GM12878 (cell line): Measurements from ENCODE around the gene OPCML. TPM values are rescaled to one million over a fixed set of nuclear protein-coding genes. Genes with fewer than 3 reads are reported as not detected.

Experiments used
- ATAC-seq: fragments of 200-7000 bp; cut with Tn5 transposase; 3 replicates; pipeline ENCODE4 v1.9.1; 2020; ENCODE audit warnings: mild to moderate bottlenecking, moderate library complexity
- BruUV-seq: library from RNA; stranded (reverse); fragments of 400-500 nt; replicated peaks from 2 replicates; lab custom pipeline; 2021; lab: Mats Ljungman, UMichigan
- CTCF ChIA-PET: fragments of 300-600 bp; sonication (Branson Sonifier 250); formaldehyde crosslinking; extraction: SDS; loops from one replicate; lab custom pipeline; 2021; ENCODE audit warnings: inconsistent platforms; lab: Yijun Ruan, JAX
- POLR2A ChIA-PET: fragments of 350-600 bp; formaldehyde crosslinking; extraction: SDS; loops from one replicate; lab custom pipeline; 2021; ENCODE audit warnings: inconsistent platforms; lab: Charles Lee
- RAD21 ChIA-PET: fragments of 300-600 bp; sonication (Branson Sonifier 250); formaldehyde crosslinking; loops from one replicate; lab custom pipeline; 2023; ENCODE audit warnings: antibody characterized with exemption; ENCODE audit not compliant: unreplicated experiment; lab: Charles Lee
- SMC1A ChIA-PET: fragments of 300-600 bp; sonication (Branson Sonifier 250); formaldehyde crosslinking; loops from one replicate; lab custom pipeline; 2023; ENCODE audit not compliant: unreplicated experiment, uncharacterized antibody; lab: Charles Lee
- DNase-seq: peaks from one replicate; pipeline ENCODE4 v3.0.0-alpha.2; 2011; ENCODE audit warnings: low read depth, low spot score
- FAIRE-seq: peaks from 3 replicates; lab custom pipeline; 2011; peaks lifted over from hg19 to GRCh38; lab: Jason Lieb, UNC
- H2AFZ ChIP-seq: 2 replicates; pipeline ENCODE4 v1.6.0; 2011; ENCODE audit warnings: low read depth, low read length, control low read depth; ENCODE audit not compliant: control insufficient read depth
- H3K27ac ChIP-seq: 2 replicates; pipeline ENCODE4 v1.5.1; 2011; ENCODE audit warnings: control low read depth; ENCODE audit not compliant: control insufficient read depth, insufficient read depth
- H3K27me3 ChIP-seq, 2 experiments: replicated peaks in 1 of 2; 2 replicates each; pipeline versions ENCODE4 v1.6.0 to v1.6.1; 2011; ENCODE audit warnings: low read length in 1 of 2; ENCODE audit not compliant: control insufficient read depth in 2 of 2, insufficient read depth in 2 of 2
- H3K36me3 ChIP-seq, 2 experiments: 2 replicates each; pipeline ENCODE4 v1.5.1; 2011; ENCODE audit warnings: low read length in 1 of 2; ENCODE audit not compliant: control insufficient read depth in 2 of 2, insufficient read depth in 2 of 2
- H3K4me1 ChIP-seq: 2 replicates; pipeline ENCODE4 v1.6.1; 2011; ENCODE audit warnings: mild to moderate bottlenecking, low read length, moderate library complexity, mixed read lengths; ENCODE audit not compliant: control insufficient read depth, insufficient read depth
- H3K4me2 ChIP-seq: 2 replicates; pipeline ENCODE4 v1.6.0; 2011; ENCODE audit warnings: control low read depth; ENCODE audit not compliant: control insufficient read depth, insufficient read depth
- H3K4me3 ChIP-seq: fragments of 200-600 bp; sonication (generic); 2 replicates; pipeline ENCODE4 v1.5.1; 2016
- H3K79me2 ChIP-seq: 2 replicates; pipeline ENCODE4 v1.6.0; 2011; ENCODE audit warnings: low read length; ENCODE audit not compliant: control insufficient read depth, insufficient read depth
- H3K9ac ChIP-seq: 2 replicates; pipeline ENCODE4 v1.8.0; 2011; ENCODE audit warnings: low read length, control low read depth, mixed read lengths; ENCODE audit not compliant: control insufficient read depth, insufficient read depth
- H3K9me3 ChIP-seq: replicated peaks from 3 replicates; pipeline ENCODE4 v1.5.1; 2011; ENCODE audit warnings: mild to moderate bottlenecking, low read length; ENCODE audit not compliant: control insufficient read depth, insufficient read depth
- H4K20me1 ChIP-seq: 2 replicates; pipeline ENCODE4 v1.6.0; 2011; ENCODE audit not compliant: control insufficient read depth, insufficient read depth
- BRCA1 ChIP-seq: IDR thresholded peaks from 2 replicates; pipeline ENCODE4 v1.6.1; 2011; ENCODE audit warnings: low read depth, low read length, improper control_type of control experiment
- CBFB ChIP-seq: IDR thresholded peaks from 2 replicates; pipeline ENCODE4 v1.6.1; 2016; ENCODE audit warnings: antibody characterized with exemption, low read depth
- ETV6 ChIP-seq, 2 experiments: fragments of 450-650 bp in 1 of 2; IDR thresholded peaks in 1 of 2; conservative IDR thresholded peaks in 1 of 2; 2 replicates each; pipeline ENCODE4 v1.6.1; 2014; ENCODE audit warnings: antibody characterized with exemption in 1 of 2, borderline replicate concordance in 1 of 2, low read depth in 1 of 2, mild to moderate bottlenecking in 1 of 2, moderate library complexity in 1 of 2
- KDM1A ChIP-seq: fragments of 200-600 bp; sonication (generic); IDR thresholded peaks from 2 replicates; pipeline ENCODE4 v1.6.1; 2016; ENCODE audit warnings: borderline replicate concordance
- NBN ChIP-seq: fragments of 450-650 bp; IDR thresholded peaks from 2 replicates; pipeline ENCODE4 v1.6.1; 2016
- NFXL1 ChIP-seq: fragments of 450-650 bp; IDR thresholded peaks from 2 replicates; pipeline ENCODE4 v1.6.1; 2017; ENCODE audit warnings: antibody characterized with exemption, mild to moderate bottlenecking, borderline replicate concordance
- NFYB ChIP-seq: IDR thresholded peaks from 2 replicates; pipeline ENCODE4 v1.6.1; 2011; ENCODE audit warnings: low read depth, mild to moderate bottlenecking, low read length, improper control_type of control experiment, moderate library complexity; ENCODE audit not compliant: insufficient read depth
- NRF1 ChIP-seq: conservative IDR thresholded peaks from 2 replicates; pipeline ENCODE4 v1.6.1; 2011; ENCODE audit warnings: mild to moderate bottlenecking, low read depth, low read length, improper control_type of control experiment
- POLR2AphosphoS5 ChIP-seq: IDR thresholded peaks from 2 replicates; pipeline ENCODE4 v1.6.1; 2011; ENCODE audit warnings: mild to moderate bottlenecking, low read length, inconsistent platforms
- ZNF207 ChIP-seq: fragments of 450-650 bp; IDR thresholded peaks from 2 replicates; pipeline ENCODE4 v1.6.1; 2014; ENCODE audit warnings: antibody characterized with exemption, mild to moderate bottlenecking, borderline replicate concordance
- ZNF24 ChIP-seq: fragments of 450-650 bp; IDR thresholded peaks from 2 replicates; pipeline ENCODE4 v1.6.1; 2017; ENCODE audit warnings: antibody characterized with exemption, mild to moderate bottlenecking
- WGBS: methylation state at CpG from one replicate; pipeline ENCODE4 v1.1.6; 2016; ENCODE audit warnings: low lambda C conversion rate; ENCODE audit not compliant: insufficient replicate concordance, insufficient coverage; ENCODE audit errors: missing lambda C conversion rate; 5-methylcytosine and 5-hydroxymethylcytosine counted together
- in situ Hi-C: fragments of 300-500 bp; cut with MboI; formaldehyde crosslinking; loops from 9 replicates; pipeline ENCODE4 v1.14.3; 2018; ENCODE audit warnings: mixed read lengths
- intact Hi-C: fragments of 100-400 bp; cut with micrococcal nuclease; formaldehyde crosslinking; loops from one replicate; pipeline ENCODE4 v1.14.2; 2022; ENCODE audit not compliant: unreplicated experiment
- polyA plus RNA-seq, 11 experiments: library from polyadenylated mRNA; depleted of rRNA in 4 of 11; unstranded in 6 of 11; stranded (reverse) in 5 of 11; fragments of >200 nt; fragmentation: Nextera tagmentation in 4 of 11; fragmentation: Illumina TruSeq in 1 of 11; extraction: Ambion mirVana in 4 of 11; extraction: Trizol in 1 of 11; gene quantifications; 1 replicate in 1 of 11; 2 replicates in 10 of 11; pipeline versions ENCODE4 v1.2.1 to v1.2.3, GENCODE V29; 2011 to 2016; ENCODE audit warnings: inconsistent platforms in 2 of 11, missing spikeins in 2 of 11, low read depth in 1 of 11
- total RNA-seq, 4 experiments: library from RNA; depleted of rRNA in 3 of 4; stranded (reverse); fragments of >200 nt in 3 of 4; fragmentation: Illumina TruSeq in 1 of 4; extraction: Trizol in 1 of 4; gene quantifications; 2 replicates each; pipeline versions ENCODE4 v1.2.1 to v1.2.3, GENCODE V29; 2013 to 2021
- TF ChIP-seq, protein P1 (sequence below): IDR thresholded peaks from 2 replicates; pipeline ENCODE4 v1.6.1; 2011; ENCODE audit warnings: mild to moderate bottlenecking, low read depth, low read length, moderate library complexity; ENCODE audit not compliant: insufficient replicate concordance
- TF ChIP-seq, protein P2 (sequence below): fragments of 450-650 bp; IDR thresholded peaks from 2 replicates; pipeline ENCODE4 v1.6.1; 2017; ENCODE audit warnings: antibody characterized with exemption, mild to moderate bottlenecking, moderate library complexity

Gene OPCML
- total and polyA plus RNA-seq, 10 of the 15 experiments (the other 5 are each of a cell fraction or from before 2014, with no cell fraction given): 0.84 TPM; not detected in 9

DNA sequence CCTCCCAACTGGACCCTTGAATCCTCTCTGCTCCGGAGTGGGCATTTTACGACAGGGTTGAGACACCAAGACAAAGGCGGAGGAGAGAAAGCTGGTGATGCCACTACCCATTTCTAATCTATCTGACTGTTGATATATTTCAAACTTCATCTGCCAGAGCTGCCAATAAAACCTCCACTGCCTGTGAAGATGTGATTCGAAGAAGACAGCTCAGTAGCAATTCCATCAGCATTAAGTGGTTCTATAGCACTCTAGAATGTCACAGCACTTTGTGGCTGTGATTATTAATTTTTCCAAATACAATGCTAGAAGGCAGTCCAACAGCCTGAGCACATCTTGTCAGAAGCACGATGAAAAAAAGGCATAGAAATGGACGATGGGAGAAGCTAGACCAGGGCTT is 282.8 kb downstream of the OPCML start (continued):
- TF ChIP-seq, protein P1, sequence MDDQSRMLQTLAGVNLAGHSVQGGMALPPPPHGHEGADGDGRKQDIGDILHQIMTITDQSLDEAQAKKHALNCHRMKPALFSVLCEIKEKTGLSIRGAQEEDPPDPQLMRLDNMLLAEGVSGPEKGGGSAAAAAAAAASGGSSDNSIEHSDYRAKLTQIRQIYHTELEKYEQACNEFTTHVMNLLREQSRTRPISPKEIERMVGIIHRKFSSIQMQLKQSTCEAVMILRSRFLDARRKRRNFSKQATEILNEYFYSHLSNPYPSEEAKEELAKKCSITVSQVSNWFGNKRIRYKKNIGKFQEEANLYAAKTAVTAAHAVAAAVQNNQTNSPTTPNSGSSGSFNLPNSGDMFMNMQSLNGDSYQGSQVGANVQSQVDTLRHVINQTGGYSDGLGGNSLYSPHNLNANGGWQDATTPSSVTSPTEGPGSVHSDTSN: no peak
- no peak for TF ChIP-seq NFXL1
- TF ChIP-seq, all 136 proteins: peak for 0

DNA sequence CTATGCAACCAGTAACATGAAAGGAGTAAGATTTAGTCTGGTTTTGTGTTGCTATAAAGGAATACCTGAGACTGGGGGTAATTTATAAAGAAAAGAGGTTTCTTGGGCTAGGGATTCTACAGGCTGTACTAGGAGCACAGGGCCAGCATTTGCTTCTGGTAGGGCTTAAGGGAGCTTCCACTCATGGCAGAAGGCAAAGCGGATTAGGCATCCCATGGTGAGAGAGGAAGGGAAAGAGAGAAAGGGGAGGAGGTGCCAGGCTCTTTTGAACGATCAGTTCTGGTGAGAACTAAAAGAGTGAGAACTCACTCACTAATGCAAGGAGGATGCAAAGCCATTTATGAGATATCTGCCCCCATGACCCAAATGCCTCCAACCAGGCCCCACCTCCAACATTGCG is 283.2 kb downstream of the OPCML start:
- no peak overlapping the region for H3K27ac ChIP-seq
- no peaks in the 10 kb centered on the region for H3K79me2 ChIP-seq
- DNase-seq: no peak
- RAD21 ChIA-PET: no interaction called here
- no peaks in the 10 kb centered on the region for H3K4me1 ChIP-seq
- no TSS peak for BruUV-seq
- H2AFZ ChIP-seq: no peak overlapping the region
- no peak for ATAC-seq
- no peak overlapping the region for H3K9ac ChIP-seq
- H3K36me3 ChIP-seq: no peaks in the 10 kb centered on the region
- in situ Hi-C loops: no loop called here
- no peak overlapping the region for H3K4me3 ChIP-seq
- H3K27me3 ChIP-seq: no peaks in the 10 kb centered on the region
- FAIRE-seq: no peak
- CTCF ChIA-PET: interaction anchor here (0.6 kb wide), 1 partner anchor 74 kb away, joined by 3 read pairs; no protein-coding TSS in a partner anchor
- POLR2A ChIA-PET: no interaction called here
- H3K9me3 ChIP-seq: no peaks in the 10 kb centered on the region; the same call in 2 of the 3 replicates
- no peak overlapping the region for H3K4me2 ChIP-seq
- H4K20me1 ChIP-seq: no peaks in the 10 kb centered on the region
- SMC1A ChIA-PET: interaction anchor here (0.9 to 1.4 kb wide), 3 partner anchors 20 to 171 kb away, joined by 3 read pairs; no protein-coding TSS in a partner anchor
- WGBS: 61% methylated on average over 3 of the region's 3 CpGs
- TF ChIP-seq BRCA1 (no peak), NRF1 (no peak), ZNF207 (no peak), KDM1A (no peak), NFYB (no peak), CBFB (no peak), ETV6 (conservative IDR thresholded peaks at IDR 0.05 in 1 of 2, IDR thresholded peaks at IDR 0.05 in 1 of 2; ENCODE audit: borderline replicate concordance in 1 of 2, low read depth in 1 of 2) (no peak), NBN (no peak), ZNF24 (no peak), NFXL1 (no peak), POLR2AphosphoS5 (no peak)
- TF ChIP-seq, protein P2, sequence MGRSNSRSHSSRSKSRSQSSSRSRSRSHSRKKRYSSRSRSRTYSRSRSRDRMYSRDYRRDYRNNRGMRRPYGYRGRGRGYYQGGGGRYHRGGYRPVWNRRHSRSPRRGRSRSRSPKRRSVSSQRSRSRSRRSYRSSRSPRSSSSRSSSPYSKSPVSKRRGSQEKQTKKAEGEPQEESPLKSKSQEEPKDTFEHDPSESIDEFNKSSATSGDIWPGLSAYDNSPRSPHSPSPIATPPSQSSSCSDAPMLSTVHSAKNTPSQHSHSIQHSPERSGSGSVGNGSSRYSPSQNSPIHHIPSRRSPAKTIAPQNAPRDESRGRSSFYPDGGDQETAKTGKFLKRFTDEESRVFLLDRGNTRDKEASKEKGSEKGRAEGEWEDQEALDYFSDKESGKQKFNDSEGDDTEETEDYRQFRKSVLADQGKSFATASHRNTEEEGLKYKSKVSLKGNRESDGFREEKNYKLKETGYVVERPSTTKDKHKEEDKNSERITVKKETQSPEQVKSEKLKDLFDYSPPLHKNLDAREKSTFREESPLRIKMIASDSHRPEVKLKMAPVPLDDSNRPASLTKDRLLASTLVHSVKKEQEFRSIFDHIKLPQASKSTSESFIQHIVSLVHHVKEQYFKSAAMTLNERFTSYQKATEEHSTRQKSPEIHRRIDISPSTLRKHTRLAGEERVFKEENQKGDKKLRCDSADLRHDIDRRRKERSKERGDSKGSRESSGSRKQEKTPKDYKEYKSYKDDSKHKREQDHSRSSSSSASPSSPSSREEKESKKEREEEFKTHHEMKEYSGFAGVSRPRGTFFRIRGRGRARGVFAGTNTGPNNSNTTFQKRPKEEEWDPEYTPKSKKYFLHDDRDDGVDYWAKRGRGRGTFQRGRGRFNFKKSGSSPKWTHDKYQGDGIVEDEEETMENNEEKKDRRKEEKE: no peak
- TF ChIP-seq, protein P1: no peak
- intact Hi-C loops: no loop called here
